Measurements from ENCODE around the gene RGPD8.
"Not testable (repeated sequence)": the region's sequence is repeated elsewhere in the genome, so short reads cannot be mapped to it uniquely, and the experiment has no call there.

DNA sequence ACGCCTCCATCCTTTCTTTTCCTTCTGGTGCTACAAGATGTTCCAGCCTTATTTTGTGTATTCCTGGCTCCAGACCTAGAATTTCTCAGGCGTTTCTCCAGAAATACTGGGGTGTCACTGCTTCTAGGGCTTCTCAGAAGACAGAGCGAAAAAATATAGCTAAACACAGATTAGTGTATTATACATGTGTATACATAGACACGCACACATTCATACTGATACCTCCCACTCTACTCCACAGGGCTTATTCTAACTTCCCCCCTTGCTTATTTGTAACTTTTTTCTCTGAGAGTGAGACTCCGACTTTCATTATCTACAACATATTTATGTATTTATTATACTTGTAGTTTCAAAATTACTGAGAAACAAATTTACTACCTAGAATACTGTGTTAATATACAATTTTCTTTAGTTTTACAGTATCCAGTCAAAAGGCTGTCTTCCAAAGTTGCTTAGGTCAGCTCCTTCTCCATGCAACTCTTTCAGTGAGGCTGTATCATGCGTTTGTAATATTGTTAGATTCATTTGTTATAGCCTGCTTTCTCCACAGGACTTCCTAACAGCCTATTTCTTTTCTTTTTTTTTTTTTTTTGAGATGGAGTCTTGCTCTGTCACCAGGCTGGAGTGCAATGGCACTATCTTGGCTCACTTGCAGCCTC is 5.3 kb upstream of the RGPD8 start:
- TF ChIP-seq, protein P1, sequence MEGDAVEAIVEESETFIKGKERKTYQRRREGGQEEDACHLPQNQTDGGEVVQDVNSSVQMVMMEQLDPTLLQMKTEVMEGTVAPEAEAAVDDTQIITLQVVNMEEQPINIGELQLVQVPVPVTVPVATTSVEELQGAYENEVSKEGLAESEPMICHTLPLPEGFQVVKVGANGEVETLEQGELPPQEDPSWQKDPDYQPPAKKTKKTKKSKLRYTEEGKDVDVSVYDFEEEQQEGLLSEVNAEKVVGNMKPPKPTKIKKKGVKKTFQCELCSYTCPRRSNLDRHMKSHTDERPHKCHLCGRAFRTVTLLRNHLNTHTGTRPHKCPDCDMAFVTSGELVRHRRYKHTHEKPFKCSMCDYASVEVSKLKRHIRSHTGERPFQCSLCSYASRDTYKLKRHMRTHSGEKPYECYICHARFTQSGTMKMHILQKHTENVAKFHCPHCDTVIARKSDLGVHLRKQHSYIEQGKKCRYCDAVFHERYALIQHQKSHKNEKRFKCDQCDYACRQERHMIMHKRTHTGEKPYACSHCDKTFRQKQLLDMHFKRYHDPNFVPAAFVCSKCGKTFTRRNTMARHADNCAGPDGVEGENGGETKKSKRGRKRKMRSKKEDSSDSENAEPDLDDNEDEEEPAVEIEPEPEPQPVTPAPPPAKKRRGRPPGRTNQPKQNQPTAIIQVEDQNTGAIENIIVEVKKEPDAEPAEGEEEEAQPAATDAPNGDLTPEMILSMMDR (IDR thresholded peaks at IDR 0.05): not testable (repeated sequence)
- TF ChIP-seq ZFX (IDR thresholded peaks at IDR 0.05; ENCODE audit: borderline replicate concordance): not testable (repeated sequence)
